Memory B cell (primary cell): ENCODE results near the gene PRRC1.

Experiments used
- ATAC-seq: fragments of 150-1000 bp; cut with Tn5 transposase; 2 replicates; pipeline ENCODE4 v1.10.0; 2021; ENCODE audit warnings: low read depth, mild to moderate bottlenecking, moderate library complexity
- DNase-seq, 2 donors: peaks; one replicate each; pipeline ENCODE4 v3.0.0; 2022; ENCODE audit warnings: low spot score in 2 of 2
- H3K27ac Mint-ChIP-seq: one replicate; pipeline ENCODE4 v1.8.0; 2022; ENCODE audit warnings: mild to moderate bottlenecking, moderate library complexity, mixed read lengths
- H3K27me3 Mint-ChIP-seq: one replicate; pipeline ENCODE4 v1.8.0; 2022; ENCODE audit warnings: mixed read lengths
- H3K36me3 Mint-ChIP-seq: one replicate; pipeline ENCODE4 v1.8.0; 2022; ENCODE audit warnings: mild to moderate bottlenecking, mixed read lengths
- H3K4me1 Mint-ChIP-seq: one replicate; pipeline ENCODE4 v1.8.0; 2022; ENCODE audit warnings: mixed read lengths
- H3K4me3 Mint-ChIP-seq: one replicate; pipeline ENCODE4 v1.8.0; 2022; ENCODE audit warnings: mild to moderate bottlenecking, moderate library complexity, mixed read lengths
- H3K9me3 Mint-ChIP-seq: one replicate; pipeline ENCODE4 v1.8.0; 2022; ENCODE audit warnings: mixed read lengths

The PRRC1 gene

GRCh38 chr5:127580731-127581130 lies 63.3 kb downstream of the PRRC1 start:
- ATAC-seq: no peak
- H3K27me3 Mint-ChIP-seq: peaks cover 1% of the 10 kb centered on the region
- H3K4me1 Mint-ChIP-seq: peaks cover 2% of the 10 kb centered on the region
- no peak for DNase-seq
- H3K36me3 Mint-ChIP-seq: no peaks in the 10 kb centered on the region
- no peak overlapping the region for H3K4me3 Mint-ChIP-seq
- H3K27ac Mint-ChIP-seq: no peak overlapping the region
- peaks cover 1% of the 10 kb centered on the region for H3K9me3 Mint-ChIP-seq

DNA sequence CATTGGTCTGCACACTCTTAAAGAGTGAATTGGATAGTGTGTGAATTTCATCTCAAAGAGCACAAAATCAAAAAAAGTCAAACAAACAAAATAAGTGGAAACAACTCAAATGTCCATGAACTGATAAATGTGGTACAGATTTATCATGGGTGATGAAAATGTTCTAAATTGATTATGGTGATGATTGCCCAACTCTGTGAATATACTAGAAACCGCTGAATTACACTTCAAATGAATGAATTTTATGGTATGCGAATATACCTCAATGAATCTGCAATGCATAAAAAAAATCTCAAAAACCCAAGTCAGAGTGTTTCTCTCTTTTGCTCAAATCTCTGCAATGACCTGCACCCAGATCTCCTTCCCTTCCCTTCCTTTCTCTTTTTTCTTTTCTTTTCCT lies 64.0 kb downstream of the PRRC1 start:
- H3K27ac Mint-ChIP-seq: no peak overlapping the region
- ATAC-seq: no peak
- H3K4me3 Mint-ChIP-seq: no peak overlapping the region

GRCh38 chr5:127582773-127583370 lies 65.4 kb downstream of the PRRC1 start:
- no peak overlapping the region for H3K27ac Mint-ChIP-seq
- H3K36me3 Mint-ChIP-seq: no peaks in the 10 kb centered on the region
- no peak for ATAC-seq
- no peak overlapping the region for H3K4me3 Mint-ChIP-seq
- DNase-seq: no peak
- H3K9me3 Mint-ChIP-seq: no peaks in the 10 kb centered on the region
- peaks cover 2% of the 10 kb centered on the region for H3K4me1 Mint-ChIP-seq
- H3K27me3 Mint-ChIP-seq: peaks cover 8% of the 10 kb centered on the region

More for the DNA sequence above, 64.0 kb downstream of the PRRC1 start:
- no peak for DNase-seq
- Mint-ChIP-seq H3K4me1 (peaks cover 2% of the 10 kb centered on the region), H3K36me3 (no peaks in the 10 kb centered on the region), H3K9me3 (no peaks in the 10 kb centered on the region), H3K27me3 (peaks cover 3% of the 10 kb centered on the region)

GRCh38 chr5:127583866-127584265 lies 66.4 kb downstream of the PRRC1 start:
- H3K4me3 Mint-ChIP-seq: no peak overlapping the region
- no peaks in the 10 kb centered on the region for H3K36me3 Mint-ChIP-seq
- H3K27ac Mint-ChIP-seq: no peak overlapping the region
- ATAC-seq (no peak), DNase-seq (no peak)
- peaks cover 2% of the 10 kb centered on the region for H3K4me1 Mint-ChIP-seq
- peaks cover 8% of the 10 kb centered on the region for H3K27me3 Mint-ChIP-seq
- H3K9me3 Mint-ChIP-seq: no peaks in the 10 kb centered on the region

DNA sequence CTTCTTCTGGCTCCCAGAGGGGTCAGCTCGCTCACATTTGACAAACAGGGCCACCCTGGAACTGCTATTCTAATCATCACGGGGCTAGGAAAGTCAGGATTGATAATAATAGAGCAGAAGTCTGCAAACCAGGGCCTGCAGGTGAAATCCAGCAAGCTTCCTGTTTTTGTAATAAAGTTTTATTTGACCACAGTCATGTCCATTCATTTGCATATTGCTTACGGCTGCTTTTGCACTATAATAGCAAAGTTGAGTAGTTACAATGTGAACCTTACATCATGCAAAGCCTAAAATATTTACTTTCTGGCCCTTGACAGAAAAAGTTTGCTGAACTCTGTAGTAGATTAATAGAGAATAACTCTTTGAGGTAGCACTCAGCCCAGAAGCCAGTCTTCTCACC lies 68.2 kb downstream of the PRRC1 start:
- H3K36me3 Mint-ChIP-seq: no peaks in the 10 kb centered on the region
- no peaks in the 10 kb centered on the region for H3K9me3 Mint-ChIP-seq
- H3K4me3 Mint-ChIP-seq: no peak overlapping the region
- peaks cover 7% of the 10 kb centered on the region for H3K4me1 Mint-ChIP-seq
- peaks cover 8% of the 10 kb centered on the region for H3K27me3 Mint-ChIP-seq
- DNase-seq: no peak
- H3K27ac Mint-ChIP-seq: no peak overlapping the region
- ATAC-seq: peak; percentile 42

GRCh38 chr5:127586066-127586770 lies 68.8 kb downstream of the PRRC1 start:
- peaks cover 8% of the 10 kb centered on the region for H3K27me3 Mint-ChIP-seq
- no peaks in the 10 kb centered on the region for H3K9me3 Mint-ChIP-seq
- H3K27ac Mint-ChIP-seq: no peak overlapping the region
- ATAC-seq (no peak), DNase-seq (no peak)
- no peaks in the 10 kb centered on the region for H3K36me3 Mint-ChIP-seq
- no peak overlapping the region for H3K4me3 Mint-ChIP-seq
- peaks cover 7% of the 10 kb centered on the region for H3K4me1 Mint-ChIP-seq

DNA sequence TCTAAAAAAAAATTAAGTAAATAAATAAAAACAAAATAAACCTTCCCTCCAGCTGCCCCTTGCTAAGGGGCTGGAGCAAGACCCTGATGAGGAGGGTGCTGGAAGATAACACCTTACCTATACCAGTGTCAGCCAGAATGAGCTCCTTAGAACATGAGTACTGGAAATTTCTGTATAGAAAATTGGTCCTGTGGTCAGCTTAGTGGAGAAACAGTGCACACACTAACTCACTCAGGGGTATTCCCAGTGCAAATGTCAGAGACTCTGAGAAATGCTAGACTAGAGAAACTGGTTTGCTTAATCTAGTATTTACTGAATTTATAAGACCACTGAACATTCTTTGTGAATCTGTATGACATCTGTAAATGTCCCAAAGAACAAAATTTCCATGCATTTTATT lies 69.4 kb downstream of the PRRC1 start:
- Mint-ChIP-seq H3K9me3 (no peaks in the 10 kb centered on the region), H3K4me1 (peaks cover 7% of the 10 kb centered on the region), H3K27ac (no peak overlapping the region), H3K36me3 (no peaks in the 10 kb centered on the region), H3K4me3 (no peak overlapping the region), H3K27me3 (peaks cover 8% of the 10 kb centered on the region)
- DNase-seq (no peak), ATAC-seq (no peak)

- Mint-ChIP-seq H3K9me3 (no peaks in the 10 kb centered on the region), H3K27ac (no peak overlapping the region), H3K4me3 (no peak overlapping the region), H3K36me3 (no peaks in the 10 kb centered on the region), H3K4me1 (peaks cover 7% of the 10 kb centered on the region), H3K27me3 (peaks cover 8% of the 10 kb centered on the region)
- DNase-seq: no peak
- no peak for ATAC-seq
Observed at GRCh38 chr5:127587246-127587917, 69.9 kb downstream of the PRRC1 start.

GRCh38 chr5:127588368-127588767 lies 70.9 kb downstream of the PRRC1 start:
- H3K27ac Mint-ChIP-seq: no peak overlapping the region
- ATAC-seq: no peak

DNA sequence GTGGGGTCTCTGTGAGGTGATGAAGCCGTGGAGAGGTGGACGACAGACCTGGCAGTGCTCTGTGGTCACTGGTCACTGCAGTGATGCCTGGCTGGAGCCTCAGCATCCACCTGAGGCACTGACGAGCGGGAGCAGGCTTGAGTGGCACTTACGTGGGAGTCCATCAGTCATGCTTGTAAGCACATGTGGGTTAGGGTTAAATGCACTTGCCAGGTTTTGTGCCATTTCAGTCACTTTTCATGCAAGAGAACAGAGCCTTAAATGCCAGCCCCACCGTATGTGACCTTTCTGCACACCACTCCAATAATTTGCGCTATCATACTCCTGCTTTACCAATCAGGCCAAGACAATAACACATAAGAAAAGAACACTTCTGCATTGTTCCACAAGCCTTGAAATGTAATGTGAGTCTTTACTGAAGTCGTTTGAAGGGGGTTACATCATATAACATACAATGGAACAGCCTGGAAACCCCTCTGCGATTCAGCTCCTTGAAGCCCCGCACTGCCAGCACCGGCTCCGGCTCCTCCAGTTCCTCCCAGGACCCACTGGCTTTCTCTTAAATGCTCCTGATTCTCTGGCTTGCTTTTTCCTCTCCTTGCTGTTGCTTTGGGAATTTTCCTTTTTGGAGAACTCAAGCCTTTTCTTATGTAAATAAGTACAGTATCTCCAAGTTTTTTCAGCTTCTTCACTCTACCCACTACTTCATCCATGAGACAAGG lies 72.0 kb downstream of the PRRC1 start:
- Mint-ChIP-seq H3K4me3 (no peak overlapping the region), H3K27ac (no peak overlapping the region)

More at GRCh38 chr5:127588368-127588767, 70.9 kb downstream of the PRRC1 start:
- Mint-ChIP-seq H3K36me3 (no peaks in the 10 kb centered on the region), H3K9me3 (no peaks in the 10 kb centered on the region), H3K4me3 (no peak overlapping the region), H3K27me3 (peaks cover 8% of the 10 kb centered on the region), H3K4me1 (peaks cover 7% of the 10 kb centered on the region)
- DNase-seq: no peak

DNA sequence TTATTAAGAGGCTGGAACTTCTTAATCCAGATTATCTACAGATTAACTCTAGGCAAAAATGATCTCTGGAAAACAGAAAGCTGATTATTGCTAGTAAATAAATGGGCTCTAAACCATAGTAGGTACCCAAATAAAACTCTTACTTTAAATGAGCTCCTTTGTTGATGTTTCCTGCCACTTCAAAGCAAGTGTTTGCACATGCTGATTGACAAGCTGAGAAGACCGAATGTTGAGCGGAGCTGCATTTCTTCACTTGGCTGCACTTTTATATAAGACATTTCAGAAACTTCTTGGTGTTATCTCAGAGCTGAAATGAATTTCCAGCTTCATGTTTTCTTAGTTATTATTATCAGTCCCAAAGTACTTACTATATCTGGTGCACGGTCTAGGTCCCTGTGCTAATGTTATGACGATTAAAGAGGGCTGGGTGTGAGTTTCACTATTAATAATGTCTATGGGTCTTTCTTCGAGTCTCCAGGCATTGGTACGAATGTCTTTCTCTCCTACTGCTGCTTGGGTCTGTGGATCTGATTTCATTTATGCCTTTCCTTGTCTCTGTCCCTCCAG lies 72.8 kb downstream of the PRRC1 start:
- ATAC-seq (no peak), DNase-seq (no peak)
- Mint-ChIP-seq H3K27ac (no peak overlapping the region), H3K4me3 (no peak overlapping the region), H3K9me3 (no peaks in the 10 kb centered on the region), H3K36me3 (no peaks in the 10 kb centered on the region), H3K27me3 (peaks cover 6% of the 10 kb centered on the region), H3K4me1 (peaks cover 7% of the 10 kb centered on the region)

More for the DNA sequence above, 72.0 kb downstream of the PRRC1 start:
- no peaks in the 10 kb centered on the region for H3K9me3 Mint-ChIP-seq
- H3K27me3 Mint-ChIP-seq: peaks cover 6% of the 10 kb centered on the region
- DNase-seq (no peak), ATAC-seq (no peak)
- H3K4me1 Mint-ChIP-seq: peaks cover 7% of the 10 kb centered on the region
- H3K36me3 Mint-ChIP-seq: no peaks in the 10 kb centered on the region

DNA sequence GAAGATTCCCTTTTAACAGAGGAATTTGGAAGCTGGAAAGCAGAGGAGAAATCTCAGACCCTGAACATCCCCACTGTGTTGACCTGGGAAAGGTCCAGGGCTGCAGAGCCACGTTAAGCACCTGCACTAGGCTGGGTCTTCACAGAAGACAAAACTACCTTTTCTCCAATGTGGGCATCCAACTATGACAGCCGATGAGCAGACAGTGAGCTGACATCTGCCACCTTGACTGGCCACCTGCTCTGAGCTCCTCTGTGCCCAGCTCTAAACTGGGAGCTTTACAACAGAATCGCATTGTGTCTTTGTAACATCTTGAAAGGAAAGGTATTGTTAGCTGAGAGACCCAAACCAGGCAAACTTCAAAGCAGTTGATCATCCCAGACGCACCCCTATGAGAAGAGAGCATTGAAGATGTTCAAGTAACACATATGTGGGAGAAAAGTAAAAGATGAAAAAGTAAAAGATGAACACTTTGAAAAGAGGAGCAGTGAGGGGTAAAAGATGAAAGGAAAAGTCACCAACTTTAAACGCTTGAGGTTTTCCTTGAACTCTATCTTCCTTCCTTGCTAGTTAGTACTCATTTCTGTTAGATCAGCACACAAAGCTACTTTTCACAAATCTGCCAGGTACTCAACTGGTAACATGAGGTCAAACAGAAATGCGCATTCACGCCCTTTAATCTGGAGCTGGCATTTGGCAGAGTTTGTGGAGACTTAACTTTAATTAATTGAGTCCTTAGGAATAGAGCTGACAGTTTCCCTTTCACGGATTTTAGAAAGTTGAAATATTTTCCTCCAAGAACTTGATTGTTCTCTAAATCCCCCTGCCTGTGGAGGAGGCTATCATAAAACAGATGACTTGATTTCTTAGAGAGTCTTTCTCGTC lies 78.3 kb downstream of the PRRC1 start:
- Mint-ChIP-seq H3K9me3 (no peaks in the 10 kb centered on the region), H3K4me1 (no peaks in the 10 kb centered on the region), H3K27me3 (peaks cover 2% of the 10 kb centered on the region), H3K4me3 (no peak overlapping the region), H3K27ac (no peak overlapping the region), H3K36me3 (no peaks in the 10 kb centered on the region)
- DNase-seq (no peak), ATAC-seq (no peak)

DNA sequence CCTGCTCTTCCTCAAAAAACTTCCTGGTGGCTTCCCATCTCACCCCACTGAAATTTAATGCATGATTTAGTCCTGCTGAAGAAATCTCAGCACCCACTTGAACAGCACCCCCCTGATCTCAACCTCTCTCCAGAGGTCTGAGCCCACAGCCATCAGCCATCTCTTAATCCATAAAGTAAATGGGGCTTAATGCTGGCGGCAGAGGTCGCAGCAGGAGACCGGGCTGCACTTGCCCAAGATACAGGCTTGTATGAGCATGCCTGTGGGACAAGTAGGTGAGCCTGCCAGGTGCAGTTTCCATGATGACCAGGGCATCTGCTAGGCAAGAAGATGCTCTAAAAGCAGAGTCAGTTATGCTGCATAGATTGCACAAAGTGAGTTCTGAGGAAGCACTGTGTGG lies 79.1 kb downstream of the PRRC1 start:
- H3K27ac Mint-ChIP-seq: no peak overlapping the region
- peaks cover 2% of the 10 kb centered on the region for H3K27me3 Mint-ChIP-seq
- H3K4me3 Mint-ChIP-seq: no peak overlapping the region
- ATAC-seq (no peak), DNase-seq (no peak)
- no peaks in the 10 kb centered on the region for H3K9me3 Mint-ChIP-seq
- H3K4me1 Mint-ChIP-seq: no peaks in the 10 kb centered on the region
- H3K36me3 Mint-ChIP-seq: no peaks in the 10 kb centered on the region
